Panc1 (cell line): ENCODE data around the gene BTRC. TPM values are rescaled to one million over a fixed set of nuclear protein-coding genes. Genes with fewer than 3 reads are reported as not detected.

Experiments used
- ATAC-seq: fragments of 200-7000 bp; cut with Tn5 transposase; 2 replicates; pipeline ENCODE4 v1.9.1; 2020; ENCODE audit warnings: mild to moderate bottlenecking, moderate library complexity
- BruUV-seq: library from RNA; stranded (reverse); fragments of 400-500 nt; replicated peaks from 2 replicates; lab custom pipeline; 2021; lab: Mats Ljungman, UMichigan
- CTCF ChIA-PET: fragments of 300-600 bp; sonication (Branson Sonifier 250); formaldehyde crosslinking; loops from one replicate; lab custom pipeline; 2022; ENCODE audit warnings: antibody characterized with exemption; lab: Charles Lee
- POLR2A ChIA-PET: fragments of 300-600 bp; sonication (Branson Sonifier 250); formaldehyde crosslinking; loops from one replicate; lab custom pipeline; 2022; ENCODE audit warnings: antibody characterized with exemption; lab: Charles Lee
- DNase-seq: peaks from one replicate; pipeline ENCODE4 v3.0.0-alpha.2; 2010; ENCODE audit warnings: low read depth, low spot score
- H3K27ac ChIP-seq: 2 replicates; pipeline ENCODE4 v1.5.1; 2011; ENCODE audit warnings: mild to moderate bottlenecking, low read length, inconsistent platforms
- H3K27me3 ChIP-seq: fragments of 200-500 bp; sonication (Bioruptor generic); 2 replicates; pipeline ENCODE4 v1.6.0; 2014; ENCODE audit warnings: low read length, inconsistent platforms; ENCODE audit not compliant: control insufficient read depth, insufficient read depth
- H3K36me3 ChIP-seq: fragments of 200-500 bp; sonication (Bioruptor generic); 2 replicates; pipeline ENCODE4 v1.5.1; 2014; ENCODE audit warnings: inconsistent platforms, mild to moderate bottlenecking, low read length, moderate library complexity; ENCODE audit not compliant: control insufficient read depth, insufficient read depth
- H3K4me1 ChIP-seq: 2 replicates; pipeline ENCODE4 v1.5.1; 2011; ENCODE audit warnings: inconsistent platforms, mild to moderate bottlenecking, low read length, moderate library complexity; ENCODE audit not compliant: control insufficient read depth, insufficient read depth
- H3K4me3 ChIP-seq, 2 experiments: 2 replicates each; pipeline ENCODE4 v1.5.1; 2011 to 2012; ENCODE audit warnings: low read depth in 2 of 2, low read length in 2 of 2, mild to moderate bottlenecking in 2 of 2, inconsistent platforms in 1 of 2, moderate library complexity in 1 of 2
- H3K9me3 ChIP-seq: fragments of 200-500 bp; sonication (Bioruptor generic); 2 replicates; pipeline ENCODE4 v1.5.1; 2014; ENCODE audit warnings: low read depth, mild to moderate bottlenecking, inconsistent platforms, low read length, moderate library complexity; ENCODE audit not compliant: control insufficient read depth, insufficient read depth
- CTCF ChIP-seq: fragments of 450-650 bp; IDR thresholded peaks from 2 replicates; pipeline ENCODE4 v1.5.1; 2017; ENCODE audit warnings: mild to moderate bottlenecking
- POLR2AphosphoS5 ChIP-seq: IDR thresholded peaks from 2 replicates; pipeline ENCODE4 v1.6.1; 2012; ENCODE audit warnings: mild to moderate bottlenecking, low read depth, low read length, moderate library complexity
- REST ChIP-seq, 2 experiments: IDR thresholded peaks; 2 replicates each; pipeline ENCODE4 v1.6.1; 2011 to 2012; ENCODE audit warnings: low read depth in 2 of 2, control low read depth in 1 of 2, low read length in 1 of 2, mild to moderate bottlenecking in 1 of 2, moderate library complexity in 1 of 2; ENCODE audit not compliant: insufficient read depth in 1 of 2
- SIN3A ChIP-seq: IDR thresholded peaks from 2 replicates; pipeline ENCODE4 v1.6.1; 2012; ENCODE audit warnings: low read depth, mild to moderate bottlenecking, low read length, moderate library complexity, borderline replicate concordance; ENCODE audit not compliant: insufficient read depth
- TCF7L2 ChIP-seq: IDR thresholded peaks from 2 replicates; pipeline ENCODE4 v1.6.1; 2011; ENCODE audit warnings: mild to moderate bottlenecking, low read depth, low read length, inconsistent platforms
- in situ Hi-C: cut with HindIII; loops from 2 replicates; pipeline ENCODE4 v1.10.0; 2016; ENCODE audit warnings: low sequenced_read_pairs, low pct_unique_long_range_greater_than_20kb
- intact Hi-C: fragments of 100-400 bp; cut with micrococcal nuclease; formaldehyde crosslinking; loops from one replicate; pipeline ENCODE4 v1.10.0; 2022; ENCODE audit not compliant: unreplicated experiment
- total RNA-seq: library from RNA; stranded (reverse); gene quantifications from one replicate; pipeline ENCODE4 v1.2.1, GENCODE V29; 2021; ENCODE audit not compliant: unreplicated experiment

Gene BTRC
- total RNA-seq, 1 experiment from 2014 or later: 22.1 TPM

- Histone ChIP-seq H3K27ac (no peak overlapping the region), H3K4me1 (no peaks in the 10 kb centered on the region), H3K4me3 (no peak overlapping the region), H3K27me3 (no peaks in the 10 kb centered on the region), H3K9me3 (no peaks in the 10 kb centered on the region), H3K36me3 (no peaks in the 10 kb centered on the region)
- in situ Hi-C loops: no loop called here
- ChIA-PET CTCF (no interaction called here), POLR2A (interaction anchor here (0.6 kb wide), 1 partner anchor 36 kb away, joined by 6 read pairs; no protein-coding TSS in a partner anchor)
- BruUV-seq: no TSS peak
- intact Hi-C loops: no loop called here
- DNase-seq (no peak), ATAC-seq (no peak)
- no peak for TF ChIP-seq SIN3A
- TF ChIP-seq REST (IDR thresholded peaks at IDR 0.05; ENCODE audit: insufficient read depth in 1 of 2, low read depth in 2 of 2, low read length in 1 of 2): no peak
- no peak for TF ChIP-seq POLR2AphosphoS5
- no peak for TF ChIP-seq CTCF
- no peak for TF ChIP-seq TCF7L2
Observed at GRCh38 chr10:101545898-101546297, 191.9 kb downstream of the BTRC start.

- intact Hi-C loops (no loop called here), in situ Hi-C loops (no loop called here)
- Histone ChIP-seq H3K27ac (no peak overlapping the region), H3K9me3 (no peaks in the 10 kb centered on the region), H3K36me3 (no peaks in the 10 kb centered on the region), H3K27me3 (no peaks in the 10 kb centered on the region), H3K4me3 (no peak overlapping the region), H3K4me1 (no peaks in the 10 kb centered on the region)
- ATAC-seq: no peak
- POLR2A ChIA-PET: no interaction called here
- BruUV-seq: no TSS peak
- no peak for TF ChIP-seq CTCF
- no peak for TF ChIP-seq POLR2AphosphoS5
- TF ChIP-seq REST (IDR thresholded peaks at IDR 0.05; ENCODE audit: insufficient read depth in 1 of 2, low read depth in 2 of 2, low read length in 1 of 2): no peak
- no peak for TF ChIP-seq TCF7L2
- CTCF ChIA-PET: interaction anchor here (0.5 kb wide), 2 partner anchors 20 to 248 kb away, joined by 3 to 16 read pairs; no protein-coding TSS in a partner anchor
- DNase-seq: no peak
Observed at GRCh38 chr10:101550965-101551364, 197.0 kb downstream of the BTRC start.
